Epidermal melanocyte (primary cell): Measurements from ENCODE around the gene LSM5.

ENCODE experiments used
- DNase-seq: peaks from one replicate; pipeline ENCODE4 v3.0.0; 2011; ENCODE audit warnings: low spot score; ENCODE audit not compliant: insufficient read length

LSM5 gene

DNA sequence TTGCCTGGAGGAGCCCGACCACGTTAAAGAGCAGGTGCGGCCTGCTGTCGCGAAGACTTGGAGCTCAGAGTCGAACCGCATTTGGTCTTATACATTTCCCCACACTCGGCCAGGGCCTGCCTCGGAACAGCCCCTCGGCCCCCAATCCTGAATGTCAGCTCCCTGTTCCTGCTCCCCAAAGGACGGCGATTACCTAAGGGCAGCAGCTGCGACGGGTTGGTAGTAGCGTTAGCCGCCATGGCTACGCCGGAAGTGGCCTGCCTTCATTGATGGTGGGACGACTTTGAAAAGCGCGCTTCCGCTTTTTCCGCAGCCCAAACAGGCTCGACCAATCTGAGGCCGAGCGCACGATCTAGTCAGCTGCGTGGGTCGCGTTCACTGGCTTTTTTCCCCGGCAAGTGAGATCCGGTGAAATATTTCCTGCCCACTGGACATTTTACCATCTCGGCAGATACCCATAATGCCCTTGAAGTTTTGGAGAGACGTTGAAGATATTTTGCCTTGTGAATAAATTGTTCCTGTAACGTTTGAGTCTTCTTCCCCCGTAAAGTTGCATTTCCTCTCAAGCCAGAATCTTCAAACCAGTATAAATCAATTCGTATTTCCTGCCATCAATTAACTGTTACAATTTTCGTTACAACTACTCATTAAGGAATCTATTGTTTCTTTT is at the start of gene LSM5:
Gene LSM5 (minus strand): TSS at position 254 of the 670 bp plus-strand sequence. CDS start 15 bp downstream, at position 239.
- DNase-seq: no peak

DNA sequence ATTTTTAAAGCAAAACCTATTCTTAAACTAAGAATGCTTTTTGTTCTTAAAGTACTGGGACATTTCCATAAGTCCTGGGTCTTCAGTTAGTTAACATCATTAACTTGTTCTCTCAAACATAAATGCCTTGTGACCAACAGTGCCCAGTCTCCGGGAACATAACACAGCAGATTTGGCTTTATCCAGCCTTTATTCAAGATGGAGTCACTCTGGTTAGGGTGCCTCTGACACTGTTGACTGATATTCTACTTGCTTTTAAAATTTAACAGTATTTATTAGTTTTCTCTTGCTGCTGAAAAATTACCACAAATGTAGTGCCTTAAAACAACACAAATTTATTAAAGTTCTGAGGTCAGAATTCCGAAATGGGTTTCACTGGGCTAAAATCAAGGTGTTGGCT is 49.2 kb upstream of the LSM5 start:
- DNase-seq: no peak

GRCh38 chr7:32537760-32538159 is 47.6 kb upstream of the LSM5 start:
- DNase-seq: no peak

GRCh38 chr7:32536585-32536984 is 46.4 kb upstream of the LSM5 start:
- no peak for DNase-seq

DNA sequence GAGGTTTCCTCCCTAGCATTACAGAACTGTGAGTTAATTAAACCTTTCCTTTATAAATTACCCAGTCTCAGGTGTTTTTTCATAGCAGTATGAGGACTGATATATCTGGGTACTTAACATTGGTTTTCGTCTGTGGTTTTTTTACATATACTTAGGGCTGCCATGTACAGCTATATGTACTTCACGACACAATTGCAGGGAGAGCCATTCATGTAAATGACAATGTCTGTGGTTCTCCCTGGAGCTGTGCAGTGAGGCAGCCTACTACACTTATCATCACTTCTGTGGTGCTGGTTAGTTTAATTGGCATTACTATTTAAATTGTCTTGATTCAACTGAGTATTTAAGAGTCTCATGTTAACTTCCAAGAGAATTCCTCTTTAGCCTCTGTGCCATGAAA is 45.8 kb upstream of the LSM5 start:
- DNase-seq: no peak

- DNase-seq: no peak
These were observed 45.1 kb upstream of the LSM5 start for GRCh38 chr7:32535162-32535702.

- DNase-seq: no peak
These were observed 43.3 kb upstream of the LSM5 start for GRCh38 chr7:32533276-32534029.

- no peak for DNase-seq
These were observed 42.5 kb upstream of the LSM5 start for GRCh38 chr7:32532716-32533115.

DNA sequence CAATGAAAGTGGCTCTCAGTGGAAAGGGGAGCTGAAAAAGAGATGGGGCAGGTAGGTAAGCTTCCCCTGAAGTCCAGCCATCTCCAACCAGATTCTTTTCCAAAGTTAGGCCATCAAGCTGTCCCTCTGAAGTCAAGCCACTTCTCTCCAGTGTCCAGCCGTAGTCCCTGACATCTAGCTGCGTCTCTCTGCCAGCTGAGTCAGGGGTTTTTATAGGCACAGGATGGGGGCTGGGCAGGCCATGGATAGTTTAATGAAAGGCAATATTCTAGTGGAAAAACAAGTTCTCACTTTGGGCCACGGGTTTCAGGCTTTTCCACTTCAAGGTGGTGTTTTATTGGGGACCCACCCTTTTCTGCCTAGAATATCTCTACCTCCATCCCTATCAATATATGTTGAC is 41.9 kb upstream of the LSM5 start:
- DNase-seq: no peak

- DNase-seq: no peak
These were observed 41.2 kb upstream of the LSM5 start for GRCh38 chr7:32531402-32531801.

DNA sequence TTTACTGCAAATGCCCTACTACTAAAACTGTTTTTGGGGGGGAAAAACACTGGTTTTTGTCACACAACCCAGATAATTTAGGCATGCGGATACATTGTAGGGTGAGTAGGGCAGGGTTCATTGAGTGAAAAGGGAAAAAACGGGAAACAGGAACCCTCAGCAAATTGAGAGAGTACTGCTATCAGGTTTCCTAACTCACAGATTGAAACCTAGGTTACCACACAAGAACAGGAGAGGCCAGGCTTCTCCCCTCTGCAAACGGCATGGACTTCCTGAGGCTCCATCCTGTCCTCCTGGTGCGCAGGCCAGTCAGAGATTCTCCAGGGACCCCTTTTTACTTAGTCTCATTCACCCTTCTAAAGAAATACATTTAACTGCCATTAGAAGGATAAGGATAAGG is 35.7 kb upstream of the LSM5 start:
- no peak for DNase-seq

DNA sequence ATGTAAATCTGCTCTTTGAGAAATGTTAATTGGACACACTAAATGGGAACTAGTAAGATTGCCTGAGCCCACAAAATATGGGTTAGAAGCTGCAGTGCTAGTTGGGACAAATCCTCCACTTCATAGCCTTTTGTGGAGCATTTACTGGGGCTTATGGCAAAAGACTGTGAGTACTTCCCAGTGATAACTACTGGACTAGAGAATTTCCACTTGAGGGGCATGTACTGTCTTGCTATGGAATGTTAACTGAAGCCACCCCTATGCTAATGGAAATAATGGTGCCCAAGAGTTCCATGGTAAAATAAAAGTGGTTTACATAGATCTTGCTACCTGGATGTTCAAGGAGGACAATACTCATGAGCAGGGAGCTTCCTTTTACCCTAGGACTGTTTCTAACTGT is 34.5 kb upstream of the LSM5 start:
- DNase-seq: no peak

DNA sequence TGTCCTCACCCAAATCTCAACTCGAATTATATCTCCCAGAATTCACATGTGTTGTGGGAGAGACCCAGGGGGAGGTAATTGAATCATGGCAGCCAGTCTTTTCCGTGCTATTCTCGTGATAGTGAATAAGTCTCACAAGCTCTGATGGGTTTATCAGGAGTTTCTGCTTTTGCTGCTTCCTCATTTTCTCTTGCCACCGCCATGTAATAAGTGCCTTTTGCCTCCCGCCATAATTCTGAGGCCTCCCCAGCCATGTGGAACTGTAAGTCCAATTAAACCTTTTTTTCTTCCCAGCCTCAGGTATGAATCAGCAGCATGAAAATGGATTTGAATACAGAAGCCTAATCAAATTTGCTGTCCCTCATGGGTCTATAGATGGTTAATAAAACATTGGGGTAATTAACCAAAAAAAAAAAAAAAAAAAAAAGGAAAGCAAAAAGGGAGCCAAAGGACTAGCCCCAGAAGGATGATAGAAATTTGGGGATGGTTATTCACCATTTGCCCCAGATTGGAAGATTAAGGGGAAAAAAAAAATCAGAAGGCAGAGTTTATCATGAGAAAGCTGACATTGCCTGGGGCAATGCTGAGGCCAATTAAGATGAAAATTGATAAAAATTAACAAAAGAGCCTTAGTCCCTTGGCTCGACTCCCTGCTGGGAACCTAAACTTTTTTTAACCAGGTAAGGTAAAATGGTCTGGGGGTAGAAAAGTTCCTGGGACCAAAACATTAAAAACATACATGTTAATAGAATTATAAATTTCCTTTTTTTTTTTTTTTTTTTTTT is 32.8 kb upstream of the LSM5 start:
- DNase-seq: no peak

DNA sequence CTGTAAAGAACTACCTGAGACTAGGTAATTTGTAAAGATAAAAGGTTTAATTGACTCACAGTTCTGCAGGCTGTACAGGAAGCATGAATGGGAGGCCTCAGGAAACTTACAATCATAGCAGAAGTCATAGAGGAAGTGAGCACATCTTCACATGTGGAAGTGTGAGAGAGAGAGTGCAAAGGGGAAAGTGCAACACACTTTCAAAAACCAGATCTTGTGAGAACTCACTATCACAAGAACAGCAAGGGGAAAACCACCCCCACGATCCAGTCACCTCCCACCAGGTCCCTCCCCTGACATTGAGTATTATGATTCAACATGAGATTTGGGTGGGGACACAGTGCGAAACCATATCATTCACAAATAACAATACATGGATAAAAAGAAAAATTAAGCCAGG is 29.6 kb upstream of the LSM5 start:
- DNase-seq: no peak

GRCh38 chr7:32518534-32519140 is 28.5 kb upstream of the LSM5 start:
- no peak for DNase-seq

- no peak for DNase-seq
These were observed 26.4 kb upstream of the LSM5 start for GRCh38 chr7:32516551-32517100.

DNA sequence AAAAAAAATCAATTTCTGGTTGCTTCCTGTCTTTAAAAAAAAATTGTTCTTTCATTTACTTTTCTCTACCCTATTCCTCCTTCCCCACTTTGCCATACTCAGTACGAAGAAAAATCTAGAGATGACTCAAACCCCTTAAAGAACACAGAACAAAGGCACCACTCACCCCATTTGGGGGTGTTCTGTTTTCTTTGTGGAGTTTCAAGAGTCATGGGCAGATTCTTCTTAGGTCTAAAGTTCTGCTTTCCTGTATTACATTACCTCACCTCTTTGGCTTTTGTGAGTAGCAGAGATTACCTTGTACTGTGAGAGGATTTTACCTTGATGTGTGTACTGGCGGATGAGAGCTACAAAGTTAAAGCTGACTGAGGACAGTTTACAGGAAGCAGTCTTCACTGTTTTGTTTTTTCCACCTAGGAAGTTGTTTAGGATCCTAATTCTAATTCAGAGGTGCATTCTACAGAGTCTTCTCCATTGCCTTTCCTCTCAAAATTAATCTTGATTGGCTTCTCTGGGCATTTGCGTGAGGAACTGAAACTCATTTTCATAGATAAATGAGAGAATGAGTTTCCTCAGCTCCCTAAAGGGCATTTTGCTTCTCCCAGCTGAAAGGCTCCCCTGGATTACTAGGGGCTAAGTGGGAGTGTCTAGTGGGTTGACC is 25.8 kb upstream of the LSM5 start:
- DNase-seq: no peak

- DNase-seq: no peak
These were observed 23.0 kb upstream of the LSM5 start for GRCh38 chr7:32513210-32513609.

DNA sequence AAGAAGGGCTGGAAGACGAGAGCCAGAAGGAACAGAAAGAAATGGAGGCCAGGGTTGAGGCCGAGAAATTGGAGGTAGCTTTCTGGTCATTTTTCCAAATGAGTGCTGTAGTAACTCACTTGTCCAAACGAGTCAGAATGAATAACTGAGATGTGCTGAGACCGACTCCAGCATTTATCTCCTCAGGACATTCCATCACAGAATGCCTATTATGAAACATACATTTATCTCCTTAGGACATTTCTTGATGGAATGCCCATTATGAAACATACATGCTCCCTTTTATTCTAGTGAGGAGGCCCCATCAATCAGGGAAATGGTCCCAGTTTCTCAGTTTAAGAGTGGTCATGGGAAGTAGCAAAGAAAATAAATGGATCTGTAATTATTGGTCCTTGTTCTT is 21.6 kb upstream of the LSM5 start:
- DNase-seq: no peak

DNA sequence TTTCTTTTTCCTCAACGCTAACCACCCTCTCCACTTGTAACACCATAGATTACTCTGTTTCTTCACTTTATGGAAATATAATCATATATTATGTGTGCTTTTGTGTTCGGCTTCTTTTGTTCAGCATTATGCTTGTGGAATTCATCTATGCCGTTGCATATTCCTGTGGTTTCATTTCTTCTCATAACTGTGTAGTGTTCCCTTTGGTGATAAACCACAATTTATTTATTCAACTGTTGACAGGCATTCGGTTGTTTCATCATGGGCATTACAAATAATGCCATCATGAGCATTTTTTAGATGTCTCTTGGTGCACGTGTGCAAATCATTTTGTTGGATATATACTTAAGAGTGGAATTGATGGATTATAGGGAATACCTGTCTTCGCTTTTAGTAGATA is 17.2 kb upstream of the LSM5 start:
- DNase-seq: no peak
